ENCODE data around the gene ANKRD2.
"Not testable (repeated sequence)": the region's sequence is repeated elsewhere in the genome, so short reads cannot be mapped to it uniquely, and the experiment has no call there.

Gene ANKRD2

DNA sequence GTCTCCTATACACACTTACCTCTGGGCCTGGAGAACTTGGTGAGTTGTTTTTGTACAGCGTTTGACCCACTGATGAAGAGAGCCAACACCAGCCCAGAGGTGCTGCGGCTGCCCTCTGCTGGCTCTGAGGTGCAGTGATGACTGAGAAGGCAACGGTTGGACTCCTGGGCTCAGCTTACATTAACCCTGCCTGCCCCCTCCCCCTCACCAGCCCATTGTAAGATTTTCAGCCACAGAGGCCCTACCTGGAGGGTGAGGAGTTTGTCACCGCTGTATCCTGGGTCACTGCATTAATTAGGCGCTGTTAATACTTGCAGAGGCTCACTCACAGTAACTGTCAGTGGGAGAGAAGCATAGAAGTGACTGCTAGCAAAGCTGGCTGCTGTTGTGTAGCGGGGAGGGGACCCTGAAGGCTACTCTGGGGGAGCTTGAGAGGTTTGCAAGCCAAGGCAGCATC lies 19.0 kb upstream of the ANKRD2 start:
- H3F3A ChIP-seq (ENCODE audit: low read depth) = no peaks in the 10 kb centered on the region
- no peak overlapping the region for H3K4me3 ChIP-seq (ENCODE audit: low read length, poor library complexity, severe bottlenecking)
- no peaks in the 10 kb centered on the region for H3K4me1 ChIP-seq (ENCODE audit: insufficient read depth, low read length, poor library complexity, severe bottlenecking)
- no peaks in the 10 kb centered on the region for H3K9me2 ChIP-seq (replicated peaks; ENCODE audit: low read depth, low read length)
- no peaks in the 10 kb centered on the region for H3K27me3 ChIP-seq (ENCODE audit: insufficient read depth, low read length, poor library complexity, severe bottlenecking)
- H3K9me3 ChIP-seq (ENCODE audit: insufficient read depth, low read depth, low read length) = no peaks in the 10 kb centered on the region
- H3K9ac ChIP-seq (ENCODE audit: low read depth, low read length, poor library complexity, severe bottlenecking) = no peak overlapping the region
- TF ChIP-seq, protein P1, sequence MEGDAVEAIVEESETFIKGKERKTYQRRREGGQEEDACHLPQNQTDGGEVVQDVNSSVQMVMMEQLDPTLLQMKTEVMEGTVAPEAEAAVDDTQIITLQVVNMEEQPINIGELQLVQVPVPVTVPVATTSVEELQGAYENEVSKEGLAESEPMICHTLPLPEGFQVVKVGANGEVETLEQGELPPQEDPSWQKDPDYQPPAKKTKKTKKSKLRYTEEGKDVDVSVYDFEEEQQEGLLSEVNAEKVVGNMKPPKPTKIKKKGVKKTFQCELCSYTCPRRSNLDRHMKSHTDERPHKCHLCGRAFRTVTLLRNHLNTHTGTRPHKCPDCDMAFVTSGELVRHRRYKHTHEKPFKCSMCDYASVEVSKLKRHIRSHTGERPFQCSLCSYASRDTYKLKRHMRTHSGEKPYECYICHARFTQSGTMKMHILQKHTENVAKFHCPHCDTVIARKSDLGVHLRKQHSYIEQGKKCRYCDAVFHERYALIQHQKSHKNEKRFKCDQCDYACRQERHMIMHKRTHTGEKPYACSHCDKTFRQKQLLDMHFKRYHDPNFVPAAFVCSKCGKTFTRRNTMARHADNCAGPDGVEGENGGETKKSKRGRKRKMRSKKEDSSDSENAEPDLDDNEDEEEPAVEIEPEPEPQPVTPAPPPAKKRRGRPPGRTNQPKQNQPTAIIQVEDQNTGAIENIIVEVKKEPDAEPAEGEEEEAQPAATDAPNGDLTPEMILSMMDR (conservative IDR thresholded peaks at IDR 0.05; ENCODE audit: low read length) = peak; percentile 83
- TF ChIP-seq EZH2phosphoT487 (IDR thresholded peaks at IDR 0.05; ENCODE audit: borderline replicate concordance) = no peak
- no peak overlapping the region for H3K4me2 ChIP-seq (ENCODE audit: low read depth, low read length, poor library complexity, severe bottlenecking)
- H2AFZ ChIP-seq (ENCODE audit: low read length) = no peak overlapping the region
- no peaks in the 10 kb centered on the region for H3K36me3 ChIP-seq (ENCODE audit: insufficient read depth, low read length)
- no peaks in the 10 kb centered on the region for H3K79me2 ChIP-seq (ENCODE audit: insufficient read depth, low read length)
- no peaks in the 10 kb centered on the region for H4K20me1 ChIP-seq (ENCODE audit: insufficient read depth, low read length, poor library complexity, severe bottlenecking)

DNA sequence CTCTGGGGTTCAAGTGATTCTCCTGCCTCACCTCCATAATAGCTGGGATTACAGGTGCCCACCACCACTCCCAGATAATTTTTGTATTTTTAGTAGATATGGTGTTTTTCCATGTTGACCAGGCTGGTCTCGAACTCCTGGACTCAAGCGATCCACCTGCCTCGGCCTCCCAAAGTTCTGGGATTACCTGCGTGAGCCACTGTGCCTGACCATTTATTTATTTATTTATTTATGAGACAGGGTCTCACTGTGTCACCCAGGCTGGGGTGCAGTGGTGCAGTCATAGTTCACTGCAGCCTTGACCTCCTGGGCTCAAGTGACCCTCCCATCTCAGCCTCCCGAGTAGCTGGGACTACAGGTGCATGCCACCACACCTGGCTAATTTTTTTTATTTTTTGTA lies 18.2 kb upstream of the ANKRD2 start:
- not testable (repeated sequence) for H3K4me2 ChIP-seq (ENCODE audit: low read depth, low read length, poor library complexity, severe bottlenecking); H3F3A ChIP-seq (ENCODE audit: low read depth); H3K27me3 ChIP-seq (ENCODE audit: insufficient read depth, low read length, poor library complexity, severe bottlenecking); H3K9me2 ChIP-seq (replicated peaks; ENCODE audit: low read depth, low read length); H3K79me2 ChIP-seq (ENCODE audit: insufficient read depth, low read length); H3K4me1 ChIP-seq (ENCODE audit: insufficient read depth, low read length, poor library complexity, severe bottlenecking); H3K4me3 ChIP-seq (ENCODE audit: low read length, poor library complexity, severe bottlenecking); H4K20me1 ChIP-seq (ENCODE audit: insufficient read depth, low read length, poor library complexity, severe bottlenecking); H3K9ac ChIP-seq (ENCODE audit: low read depth, low read length, poor library complexity, severe bottlenecking); H2AFZ ChIP-seq (ENCODE audit: low read length); H3K9me3 ChIP-seq (ENCODE audit: insufficient read depth, low read depth, low read length); H3K36me3 ChIP-seq (ENCODE audit: insufficient read depth, low read length)

DNA sequence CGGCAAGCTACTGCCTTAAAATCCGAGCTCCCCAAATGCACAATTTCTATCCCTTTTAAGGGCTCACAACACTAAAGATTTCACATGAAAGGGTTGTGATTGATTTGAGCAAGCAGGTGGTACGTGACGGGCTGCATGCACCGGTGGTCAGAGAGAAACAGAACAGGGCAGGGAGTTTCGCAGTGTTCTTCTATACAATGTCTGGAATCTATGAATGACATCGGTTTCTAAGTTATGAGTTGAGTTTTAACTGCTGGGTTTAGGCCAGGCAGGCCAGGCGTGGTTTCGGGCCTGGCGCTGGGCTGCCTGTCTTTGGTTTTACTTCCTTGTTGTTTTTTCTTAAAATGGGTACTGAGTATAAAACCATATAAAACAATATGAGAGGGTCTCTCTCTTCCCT lies 17.0 kb upstream of the ANKRD2 start:
- H3K27me3 ChIP-seq (ENCODE audit: insufficient read depth, low read length, poor library complexity, severe bottlenecking); H3K9ac ChIP-seq (ENCODE audit: low read depth, low read length, poor library complexity, severe bottlenecking); H3F3A ChIP-seq (ENCODE audit: low read depth); H3K4me1 ChIP-seq (ENCODE audit: insufficient read depth, low read length, poor library complexity, severe bottlenecking); H3K9me3 ChIP-seq (ENCODE audit: insufficient read depth, low read depth, low read length); H3K79me2 ChIP-seq (ENCODE audit: insufficient read depth, low read length); H3K9me2 ChIP-seq (replicated peaks; ENCODE audit: low read depth, low read length); H4K20me1 ChIP-seq (ENCODE audit: insufficient read depth, low read length, poor library complexity, severe bottlenecking); H3K4me3 ChIP-seq (ENCODE audit: low read length, poor library complexity, severe bottlenecking); H2AFZ ChIP-seq (ENCODE audit: low read length); H3K36me3 ChIP-seq (ENCODE audit: insufficient read depth, low read length); H3K4me2 ChIP-seq (ENCODE audit: low read depth, low read length, poor library complexity, severe bottlenecking): not testable (repeated sequence)

DNA sequence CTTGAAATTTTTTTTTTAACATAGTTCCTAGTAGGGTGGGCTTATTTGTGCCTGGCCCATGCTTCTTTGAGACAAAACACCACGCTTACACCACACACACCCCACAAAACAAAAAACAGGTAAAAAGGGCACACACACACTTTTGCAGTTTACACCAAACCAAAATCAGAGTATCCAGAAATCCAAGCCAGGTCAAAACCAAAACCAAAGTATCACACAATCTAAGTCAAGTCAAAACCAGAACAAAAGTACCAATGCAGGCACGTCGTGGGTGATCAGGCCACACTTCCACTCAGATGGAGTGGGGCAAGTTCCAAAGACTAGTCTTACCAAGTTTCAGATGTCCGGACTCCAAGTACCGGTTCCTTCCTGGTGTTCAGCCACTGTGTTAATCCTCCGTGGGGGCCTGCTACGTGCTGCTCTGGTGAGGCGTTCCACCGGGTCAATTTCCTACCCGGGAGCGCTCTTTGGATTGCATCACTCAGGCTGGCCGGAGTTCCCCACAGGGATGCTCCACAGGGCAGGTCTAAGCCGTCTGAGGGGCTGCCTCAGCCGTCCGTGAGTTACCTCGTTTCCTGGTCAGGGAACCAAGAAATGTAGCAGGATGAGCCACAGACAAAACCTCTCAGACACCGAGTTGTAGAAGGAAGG lies 11.7 kb upstream of the ANKRD2 start:
- not testable (repeated sequence) for H3K9me3 ChIP-seq (ENCODE audit: insufficient read depth, low read depth, low read length); H3K36me3 ChIP-seq (ENCODE audit: insufficient read depth, low read length); H3K4me3 ChIP-seq (ENCODE audit: low read length, poor library complexity, severe bottlenecking); H4K20me1 ChIP-seq (ENCODE audit: insufficient read depth, low read length, poor library complexity, severe bottlenecking); H3K27me3 ChIP-seq (ENCODE audit: insufficient read depth, low read length, poor library complexity, severe bottlenecking); H3K9ac ChIP-seq (ENCODE audit: low read depth, low read length, poor library complexity, severe bottlenecking); H2AFZ ChIP-seq (ENCODE audit: low read length); H3K4me1 ChIP-seq (ENCODE audit: insufficient read depth, low read length, poor library complexity, severe bottlenecking); H3F3A ChIP-seq (ENCODE audit: low read depth); H3K9me2 ChIP-seq (replicated peaks; ENCODE audit: low read depth, low read length); H3K4me2 ChIP-seq (ENCODE audit: low read depth, low read length, poor library complexity, severe bottlenecking); H3K79me2 ChIP-seq (ENCODE audit: insufficient read depth, low read length)

DNA sequence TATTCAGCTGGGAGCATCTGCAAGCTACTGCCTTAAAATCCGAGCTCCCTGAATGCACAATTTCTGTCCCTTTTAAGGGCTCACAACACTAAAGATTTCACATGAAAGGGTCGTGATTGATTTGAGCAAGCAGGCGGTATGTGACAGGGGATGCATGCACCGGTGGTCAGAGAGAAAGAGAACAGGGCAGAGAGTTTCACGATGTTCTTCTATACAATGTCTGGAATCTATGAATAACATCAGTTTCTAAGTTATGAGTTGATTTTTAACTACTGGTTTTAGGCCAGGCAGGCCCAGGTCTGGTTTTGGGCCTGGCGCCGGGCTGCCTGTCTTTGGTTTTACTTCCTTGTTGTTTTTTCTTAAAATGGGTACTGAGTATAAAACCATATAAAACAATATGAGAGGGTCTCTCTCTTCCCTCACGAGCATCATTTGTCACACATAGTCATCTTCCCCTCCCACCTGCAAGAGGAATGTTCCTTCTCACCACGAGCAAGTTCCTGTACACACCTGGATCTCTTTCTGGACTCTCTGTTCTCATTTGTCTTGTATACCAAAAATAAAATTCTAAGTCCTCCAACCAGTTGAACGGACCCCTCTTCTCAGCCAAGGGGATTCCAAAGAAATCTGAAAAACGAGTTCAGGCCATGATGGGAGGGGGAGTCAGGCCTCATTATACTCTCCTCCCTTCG lies 11.0 kb upstream of the ANKRD2 start:
- not testable (repeated sequence) for H3K36me3 ChIP-seq (ENCODE audit: insufficient read depth, low read length); H3K4me2 ChIP-seq (ENCODE audit: low read depth, low read length, poor library complexity, severe bottlenecking); H3K79me2 ChIP-seq (ENCODE audit: insufficient read depth, low read length); H3K9me2 ChIP-seq (replicated peaks; ENCODE audit: low read depth, low read length); H3F3A ChIP-seq (ENCODE audit: low read depth); H3K4me1 ChIP-seq (ENCODE audit: insufficient read depth, low read length, poor library complexity, severe bottlenecking); H3K9me3 ChIP-seq (ENCODE audit: insufficient read depth, low read depth, low read length); H4K20me1 ChIP-seq (ENCODE audit: insufficient read depth, low read length, poor library complexity, severe bottlenecking); H2AFZ ChIP-seq (ENCODE audit: low read length); H3K9ac ChIP-seq (ENCODE audit: low read depth, low read length, poor library complexity, severe bottlenecking); H3K27me3 ChIP-seq (ENCODE audit: insufficient read depth, low read length, poor library complexity, severe bottlenecking); H3K4me3 ChIP-seq (ENCODE audit: low read length, poor library complexity, severe bottlenecking)

DNA sequence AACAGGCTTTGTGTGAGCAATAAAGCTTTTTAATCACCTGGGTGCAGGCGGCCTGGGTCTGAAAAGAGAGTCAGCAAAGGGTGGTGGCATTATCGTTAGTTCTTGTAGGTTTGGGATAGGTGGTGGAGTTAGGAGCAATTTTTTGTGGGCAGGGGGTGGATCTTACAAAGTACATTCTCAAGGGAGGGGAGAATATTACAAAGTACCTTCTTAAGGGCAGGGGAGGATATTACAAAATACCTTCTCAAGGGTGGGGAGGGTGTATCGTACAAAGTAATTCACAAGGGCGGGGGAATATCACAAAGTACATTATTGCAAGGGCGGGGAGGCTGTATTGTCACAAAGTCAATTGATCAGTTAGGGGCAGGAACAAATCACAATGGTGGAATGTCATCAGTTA lies 10.2 kb upstream of the ANKRD2 start:
- H2AFZ ChIP-seq (ENCODE audit: low read length); H3K9me3 ChIP-seq (ENCODE audit: insufficient read depth, low read depth, low read length); H3K9me2 ChIP-seq (replicated peaks; ENCODE audit: low read depth, low read length); H3K79me2 ChIP-seq (ENCODE audit: insufficient read depth, low read length); H3K4me3 ChIP-seq (ENCODE audit: low read length, poor library complexity, severe bottlenecking); H3K27me3 ChIP-seq (ENCODE audit: insufficient read depth, low read length, poor library complexity, severe bottlenecking); H3K9ac ChIP-seq (ENCODE audit: low read depth, low read length, poor library complexity, severe bottlenecking); H3K36me3 ChIP-seq (ENCODE audit: insufficient read depth, low read length); H3K4me1 ChIP-seq (ENCODE audit: insufficient read depth, low read length, poor library complexity, severe bottlenecking); H4K20me1 ChIP-seq (ENCODE audit: insufficient read depth, low read length, poor library complexity, severe bottlenecking); H3F3A ChIP-seq (ENCODE audit: low read depth); H3K4me2 ChIP-seq (ENCODE audit: low read depth, low read length, poor library complexity, severe bottlenecking): not testable (repeated sequence)

Measured in Loucy (cell line).